Tibial artery (tissue), 4 donors: ENCODE data around the gene GCLC.

ENCODE experiments used
- DNase-seq, 2 donors: peaks; one replicate each; pipeline ENCODE4 v3.0.0-alpha.2; 2019
- H3K27ac ChIP-seq, 2 donors: fragments of 200-600 bp; sonication (generic) in 1 of 2; 1 replicate in 1 of 2; 2 replicates in 1 of 2; pipeline ENCODE4 v1.5.1; 2018 to 2019; ENCODE audit warnings: mild to moderate bottlenecking in 1 of 2
- H3K27me3 ChIP-seq, 2 donors: fragments of 200-600 bp; sonication (generic) in 1 of 2; one replicate each; pipeline versions ENCODE4 v1.5.1 to v1.6.0; 2016 to 2019
- H3K36me3 ChIP-seq, 3 donors: fragments of 200-600 bp; sonication (generic) in 2 of 3; one replicate each; pipeline ENCODE4 v1.5.1; 2016 to 2019; ENCODE audit warnings: mild to moderate bottlenecking in 2 of 3
- H3K4me1 ChIP-seq, 4 donors: fragments of 200-600 bp; sonication (generic) in 2 of 4; 1 replicate in 3 of 4; 2 replicates in 1 of 4; pipeline ENCODE4 v1.5.1; 2016 to 2019
- H3K4me3 ChIP-seq, 2 donors: fragments of 200-600 bp; sonication (generic) in 1 of 2; 1 replicate in 1 of 2; 2 replicates in 1 of 2; pipeline ENCODE4 v1.5.1; 2018 to 2019; ENCODE audit warnings: mild to moderate bottlenecking in 2 of 2
- H3K9me3 ChIP-seq, 3 donors: fragments of 200-600 bp; sonication (generic) in 1 of 3; one replicate each; pipeline ENCODE4 v1.5.1; 2016 to 2019
- CTCF ChIP-seq, 2 experiments: fragments of 200-600 bp in 1 of 2; fragments of 450-650 bp in 1 of 2; IDR thresholded peaks; one replicate each; pipeline ENCODE4 v1.5.1; 2017 to 2019; ENCODE audit warnings: antibody characterized with exemption in 2 of 2, mild to moderate bottlenecking in 1 of 2, moderate library complexity in 1 of 2
- intact Hi-C: fragments of 100-400 bp; cut with DNase I; formaldehyde crosslinking; loops from one replicate; pipeline ENCODE4 v1.15.0; 2023; ENCODE audit warnings: low total_unique reads

Gene GCLC

GRCh38 chr6:53513519-53513966 lies 31.4 kb downstream of the GCLC start:
- DNase-seq: no peak
- no peak overlapping the region for H3K27ac ChIP-seq
- TF ChIP-seq CTCF (IDR thresholded peaks at IDR 0.05): no peak

GRCh38 chr6:53513056-53513455 lies 31.8 kb downstream of the GCLC start:
- no peak overlapping the region for H3K27ac ChIP-seq
- H3K36me3 ChIP-seq: peaks cover 32 to 54% (median 48%) of the 10 kb centered on the region in 3 donors
- no peak for TF ChIP-seq CTCF (IDR thresholded peaks at IDR 0.05)
- intact Hi-C loops: no loop called here
- no peaks in the 10 kb centered on the region for H3K27me3 ChIP-seq
- DNase-seq: no peak
- H3K9me3 ChIP-seq: no peaks in the 10 kb centered on the region
- H3K4me3 ChIP-seq: no peak overlapping the region
- no peaks in the 10 kb centered on the region for H3K4me1 ChIP-seq

More at GRCh38 chr6:53513519-53513966, 31.4 kb downstream of the GCLC start:
- Histone ChIP-seq H3K9me3 (no peaks in the 10 kb centered on the region), H3K27me3 (no peaks in the 10 kb centered on the region), H3K4me1 (no peaks in the 10 kb centered on the region), H3K4me3 (no peak overlapping the region), H3K36me3 (peaks cover 27 to 54% (median 48%) of the 10 kb centered on the region in 3 donors)
- intact Hi-C loops: no loop called here

- H3K27me3 ChIP-seq: no peaks in the 10 kb centered on the region
- no peaks in the 10 kb centered on the region for H3K4me1 ChIP-seq
- intact Hi-C loops: no loop called here
- H3K4me3 ChIP-seq: no peak overlapping the region
- H3K27ac ChIP-seq: no peak overlapping the region
- no peak for TF ChIP-seq CTCF (IDR thresholded peaks at IDR 0.05)
- no peak for DNase-seq
- peaks cover 33 to 54% (median 48%) of the 10 kb centered on the region in 3 donors for H3K36me3 ChIP-seq
- H3K9me3 ChIP-seq: no peaks in the 10 kb centered on the region
Measured at GRCh38 chr6:53512626-53513025, 32.3 kb downstream of the GCLC start.

- Histone ChIP-seq H3K36me3 (peaks cover 47 to 64% (median 57%) of the 10 kb centered on the region in 3 donors), H3K27me3 (no peaks in the 10 kb centered on the region)
Measured at GRCh38 chr6:53510746-53511145, 34.2 kb downstream of the GCLC start.

GRCh38 chr6:53506872-53507271 lies 38.0 kb downstream of the GCLC start:
- H3K9me3 ChIP-seq: no peaks in the 10 kb centered on the region
- peaks cover 55 to 65% (median 65%) of the 10 kb centered on the region in 3 donors for H3K36me3 ChIP-seq
- DNase-seq: no peak
- H3K4me1 ChIP-seq: no peaks in the 10 kb centered on the region
- no peak for TF ChIP-seq CTCF (IDR thresholded peaks at IDR 0.05)
- H3K4me3 ChIP-seq: no peak overlapping the region
- H3K27me3 ChIP-seq: no peaks in the 10 kb centered on the region
- intact Hi-C loops: no loop called here
- no peak overlapping the region for H3K27ac ChIP-seq

More at GRCh38 chr6:53510746-53511145, 34.2 kb downstream of the GCLC start:
- Histone ChIP-seq H3K27ac (no peak overlapping the region), H3K9me3 (no peaks in the 10 kb centered on the region), H3K4me3 (no peak overlapping the region), H3K4me1 (no peaks in the 10 kb centered on the region)
- TF ChIP-seq CTCF (IDR thresholded peaks at IDR 0.05): no peak
- intact Hi-C loops: no loop called here
- DNase-seq: no peak

- Histone ChIP-seq H3K36me3 (peaks cover 55 to 73% (median 68%) of the 10 kb centered on the region in 3 donors), H3K4me3 (no peak overlapping the region), H3K27me3 (no peaks in the 10 kb centered on the region), H3K4me1 (no peaks in the 10 kb centered on the region), H3K27ac (no peak overlapping the region), H3K9me3 (no peaks in the 10 kb centered on the region)
- TF ChIP-seq CTCF (IDR thresholded peaks at IDR 0.05): no peak
- DNase-seq: no peak
- intact Hi-C loops: no loop called here
Measured at GRCh38 chr6:53504512-53504911, 40.4 kb downstream of the GCLC start.
